ENCODE data around the gene LGALS3BP. TPM values are rescaled to one million over a fixed set of nuclear protein-coding genes. Genes with fewer than 3 reads are reported as not detected.

The LGALS3BP gene
- total and polyA plus RNA-seq, 2 donors (not counting 1 experiment from before 2014, with no cell fraction given) = 1.8 to 7.5 TPM

GRCh38 chr17:78947235-78948149, 32.2 kb downstream of the LGALS3BP start:
- Histone ChIP-seq H3K27me3 (replicated peaks in 1 of 4; ENCODE audit: control extremely low read depth in 1 of 4, control insufficient read depth in 3 of 4, insufficient read depth in 4 of 4, low read length in 3 of 4) (peaks cover 0 to 17% (median 1%) of the 10 kb centered on the region in 4 experiments), H3K4me2 (replicated peaks; ENCODE audit: low read depth, low read length, poor library complexity, severe bottlenecking) (no peak overlapping the region), H2AFZ (ENCODE audit: insufficient read depth, low read depth, low read length, poor library complexity, severe bottlenecking) (no peak overlapping the region), H4K20me1 (ENCODE audit: control insufficient read depth, insufficient read depth, low read length, poor library complexity, severe bottlenecking) (no peaks in the 10 kb centered on the region), H3K79me2 (ENCODE audit: control insufficient read depth, insufficient read depth, low read length) (no peaks in the 10 kb centered on the region), H3K36me3 (replicated peaks in 1 of 2; ENCODE audit: control extremely low read depth in 1 of 2, control insufficient read depth in 1 of 2, extremely low read depth in 1 of 2, insufficient read depth in 2 of 2, low read length in 1 of 2) (no peaks in the 10 kb centered on the region), H3K9me3 (ENCODE audit: control extremely low read depth in 1 of 3, control insufficient read depth in 2 of 3, insufficient read depth in 1 of 3, low read length in 2 of 3) (peaks cover 0 to 30% (median 17%) of the 10 kb centered on the region in 3 donors), H3K4me1 (ENCODE audit: control insufficient read depth in 2 of 2, insufficient read depth in 2 of 2, low read length in 2 of 2) (peaks cover 0 to 11% of the 10 kb centered on the region in 2 donors), H3K27ac (ENCODE audit: low read length in 2 of 2) (no peak overlapping the region), H3K4me3 (ENCODE audit: control extremely low read depth in 1 of 5, extremely low read depth in 1 of 5, insufficient read depth in 1 of 5, low read depth in 2 of 5, low read length in 4 of 5) (no peak overlapping the region), H3K9ac (ENCODE audit: low read length) (no peak overlapping the region)
- 87% methylated on average over 13 of the region's 18 CpGs for WGBS (ENCODE audit: insufficient coverage)
- CTCF ChIA-PET = interaction anchor here (1.5 kb wide), 1 partner anchor 82 kb away, joined by 3 read pairs; no protein-coding TSS in a partner anchor
- POLR2A ChIA-PET = interaction anchor here (0.7 kb wide), 1 partner anchor 17 kb away, joined by 6 read pairs; no protein-coding TSS in a partner anchor
- peaks cover 15% of the 10 kb centered on the region for H3K4me1 Mint-ChIP-seq
- intact Hi-C loops (cut with micrococcal nuclease) = no loop called here
- H3K27me3 Mint-ChIP-seq = peaks cover 10% of the 10 kb centered on the region
- DNase-seq (no peak), ATAC-seq (ENCODE audit: low read depth) (no peak)
- no peak overlapping the region for H3K27ac Mint-ChIP-seq
- H3K9me3 Mint-ChIP-seq (ENCODE audit: insufficient read depth) = peaks cover 1% of the 10 kb centered on the region
- H3K4me3 Mint-ChIP-seq = no peak overlapping the region
- TF ChIP-seq CTCF (IDR thresholded peaks at IDR 0.05) (no peak), EZH2 (IDR thresholded peaks at IDR 0.05; ENCODE audit: borderline replicate concordance, insufficient read depth, low read depth, low read length, poor library complexity, severe bottlenecking) (no peak)

GRCh38 chr17:78946631-78947030, 33.1 kb downstream of the LGALS3BP start:
- Mint-ChIP-seq H3K4me3 (peak overlapping the region; percentile 15), H3K27ac (no peak overlapping the region), H3K9me3 (ENCODE audit: insufficient read depth) (peaks cover 1% of the 10 kb centered on the region), H3K27me3 (peaks cover 10% of the 10 kb centered on the region), H3K4me1 (peaks cover 15% of the 10 kb centered on the region)
- no peak overlapping the region for H3K4me3 ChIP-seq (ENCODE audit: control extremely low read depth in 1 of 5, extremely low read depth in 1 of 5, insufficient read depth in 1 of 5, low read depth in 2 of 5, low read length in 4 of 5)
- H3K9ac ChIP-seq (ENCODE audit: low read length) = no peak overlapping the region
- no peak overlapping the region for H2AFZ ChIP-seq (ENCODE audit: insufficient read depth, low read depth, low read length, poor library complexity, severe bottlenecking)
- 79% methylated on average over 2 of the region's 8 CpGs for WGBS (ENCODE audit: insufficient coverage)
- H3K79me2 ChIP-seq (ENCODE audit: control insufficient read depth, insufficient read depth, low read length) = no peaks in the 10 kb centered on the region
- H4K20me1 ChIP-seq (ENCODE audit: control insufficient read depth, insufficient read depth, low read length, poor library complexity, severe bottlenecking) = no peaks in the 10 kb centered on the region
- peaks cover 0 to 11% of the 10 kb centered on the region in 2 donors for H3K4me1 ChIP-seq (ENCODE audit: control insufficient read depth in 2 of 2, insufficient read depth in 2 of 2, low read length in 2 of 2)
- intact Hi-C loops (cut with micrococcal nuclease) = no loop called here
- H3K27ac ChIP-seq (ENCODE audit: low read length in 2 of 2) = no peak overlapping the region
- no peaks in the 10 kb centered on the region for H3K36me3 ChIP-seq (replicated peaks in 1 of 2; ENCODE audit: control extremely low read depth in 1 of 2, control insufficient read depth in 1 of 2, extremely low read depth in 1 of 2, insufficient read depth in 2 of 2, low read length in 1 of 2)
- ATAC-seq (ENCODE audit: low read depth) (peak; percentile 39), DNase-seq (no peak)
- TF ChIP-seq CTCF (IDR thresholded peaks at IDR 0.05) (no peak), EZH2 (IDR thresholded peaks at IDR 0.05; ENCODE audit: borderline replicate concordance, insufficient read depth, low read depth, low read length, poor library complexity, severe bottlenecking) (no peak)
- H3K9me3 ChIP-seq (ENCODE audit: control extremely low read depth in 1 of 3, control insufficient read depth in 2 of 3, insufficient read depth in 1 of 3, low read length in 2 of 3) = peaks cover 0 to 22% (median 17%) of the 10 kb centered on the region in 3 donors
- CTCF ChIA-PET = interaction anchor here (1.5 kb wide), 1 partner anchor 81 kb away, joined by 3 read pairs; no protein-coding TSS in a partner anchor
- peaks cover 0 to 13% (median 1%) of the 10 kb centered on the region in 4 experiments for H3K27me3 ChIP-seq (replicated peaks in 1 of 4; ENCODE audit: control extremely low read depth in 1 of 4, control insufficient read depth in 3 of 4, insufficient read depth in 4 of 4, low read length in 3 of 4)
- POLR2A ChIA-PET = no interaction called here
- H3K4me2 ChIP-seq (replicated peaks; ENCODE audit: low read depth, low read length, poor library complexity, severe bottlenecking) = no peak overlapping the region
